Measurements from ENCODE around the gene AGBL1.

GRCh38 chr15:86403221-86403620 is 323.6 kb downstream of the AGBL1 start:
- TF ChIP-seq EZH2 (IDR thresholded peaks at IDR 0.05) (no peak), CTCF (IDR thresholded peaks at IDR 0.05) (no peak), EZH2phosphoT487 (IDR thresholded peaks at IDR 0.05) (no peak)

All from neural progenitor cell (in vitro differentiated cells).